B cell (primary cell): ENCODE data around the gene ITGB3BP. TPM values are rescaled to one million over a fixed set of nuclear protein-coding genes. Genes with fewer than 3 reads are reported as not detected.

Experiments
- ATAC-seq: fragments of 200-7000 bp; cut with Tn5 transposase; one replicate; pipeline ENCODE4 v1.10.0; 2021; ENCODE audit warnings: low read depth, mild to moderate bottlenecking, moderate number of reproducible peaks, moderate library complexity
- CTCF ChIA-PET: fragments of 350-600 bp; sonication (Branson Sonifier 250); formaldehyde crosslinking; loops from one replicate; lab custom pipeline; 2021; ENCODE audit warnings: antibody characterized with exemption, inconsistent platforms; lab: Charles Lee
- POLR2A ChIA-PET: fragments of 350-600 bp; sonication (Branson Sonifier 250); formaldehyde crosslinking; loops from one replicate; lab custom pipeline; 2021; ENCODE audit warnings: antibody characterized with exemption; lab: Charles Lee
- DNase-seq: peaks from one replicate; pipeline ENCODE4 v3.0.0; 2013
- H2AFZ ChIP-seq: 2 replicates; pipeline ENCODE4 v1.6.1; 2012; ENCODE audit warnings: mild to moderate bottlenecking, low read depth, low read length; ENCODE audit not compliant: insufficient read depth, poor library complexity, severe bottlenecking
- H3K27ac ChIP-seq, 2 donors: 1 replicate in 1 of 2; 2 replicates in 1 of 2; pipeline ENCODE4 v1.5.1; 2012 to 2013; ENCODE audit warnings: low read length in 2 of 2, mild to moderate bottlenecking in 2 of 2, moderate library complexity in 1 of 2
- H3K27me3 ChIP-seq, 4 experiments: fragments of 200-600 bp in 1 of 4; sonication (generic) in 1 of 4; replicated peaks in 1 of 4; 1 replicate in 2 of 4; 2 replicates in 2 of 4; pipeline versions ENCODE4 v1.6.1 to v1.7.0; 2013 to 2016; ENCODE audit warnings: low read length in 3 of 4, mild to moderate bottlenecking in 2 of 4, mixed read lengths in 1 of 4, moderate library complexity in 1 of 4; ENCODE audit not compliant: insufficient read depth in 4 of 4, control insufficient read depth in 3 of 4; ENCODE audit errors: control extremely low read depth in 1 of 4
- H3K36me3 ChIP-seq, 2 experiments: replicated peaks in 1 of 2; 1 replicate in 1 of 2; 2 replicates in 1 of 2; pipeline versions ENCODE4 v1.6.1 to v1.7.1; 2013; ENCODE audit warnings: low read length in 1 of 2; ENCODE audit not compliant: insufficient read depth in 2 of 2, control insufficient read depth in 1 of 2; ENCODE audit errors: control extremely low read depth in 1 of 2, extremely low read depth in 1 of 2
- H3K4me1 ChIP-seq, 2 donors: fragments of 200-600 bp in 1 of 2; sonication (generic) in 1 of 2; 1 replicate in 1 of 2; 2 replicates in 1 of 2; pipeline versions ENCODE4 v1.5.1 to v1.6.1; 2013 to 2017; ENCODE audit warnings: low read length in 2 of 2; ENCODE audit not compliant: control insufficient read depth in 2 of 2, insufficient read depth in 2 of 2
- H3K4me2 ChIP-seq: replicated peaks from 2 replicates; pipeline ENCODE3; 2012; ENCODE audit warnings: mild to moderate bottlenecking, low read depth, low read length; ENCODE audit not compliant: poor library complexity, severe bottlenecking
- H3K4me3 ChIP-seq, 5 experiments: fragments of 200-600 bp in 1 of 5; sonication (generic) in 1 of 5; 1 replicate in 3 of 5; 2 replicates in 2 of 5; pipeline versions ENCODE4 v1.5.1 to v1.7.0; 2011 to 2016; ENCODE audit warnings: low read length in 4 of 5, mild to moderate bottlenecking in 4 of 5, low read depth in 2 of 5, control low read depth in 1 of 5, moderate library complexity in 1 of 5; ENCODE audit not compliant: insufficient read depth in 1 of 5; ENCODE audit errors: control extremely low read depth in 1 of 5, extremely low read depth in 1 of 5
- H3K79me2 ChIP-seq: fragments of 200-600 bp; sonication (generic); one replicate; pipeline ENCODE4 v1.6.0; 2016; ENCODE audit warnings: low read length; ENCODE audit not compliant: control insufficient read depth, insufficient read depth
- H3K9ac ChIP-seq: fragments of 200-600 bp; sonication (generic); 2 replicates; pipeline ENCODE4 v1.6.1; 2017; ENCODE audit warnings: mild to moderate bottlenecking, low read length, moderate library complexity
- H3K9me3 ChIP-seq, 3 donors: one replicate each; pipeline versions ENCODE4 v1.6.1 to v1.7.1; 2013; ENCODE audit warnings: low read length in 2 of 3; ENCODE audit not compliant: control insufficient read depth in 2 of 3, insufficient read depth in 1 of 3; ENCODE audit errors: control extremely low read depth in 1 of 3
- H4K20me1 ChIP-seq: 2 replicates; pipeline ENCODE4 v1.6.0; 2012; ENCODE audit warnings: mild to moderate bottlenecking, low read length; ENCODE audit not compliant: insufficient read depth, control insufficient read depth, poor library complexity, severe bottlenecking
- H3K27ac Mint-ChIP-seq: one replicate; pipeline ENCODE4 v1.8.0; 2021; ENCODE audit warnings: mixed read lengths
- H3K27me3 Mint-ChIP-seq: one replicate; pipeline ENCODE4 v1.8.0; 2021; ENCODE audit warnings: mixed read lengths
- H3K4me1 Mint-ChIP-seq: one replicate; pipeline ENCODE4 v1.8.0; 2021; ENCODE audit warnings: mixed read lengths
- H3K4me3 Mint-ChIP-seq: one replicate; pipeline ENCODE4 v1.8.0; 2021; ENCODE audit warnings: mixed read lengths
- H3K9me3 Mint-ChIP-seq: one replicate; pipeline ENCODE4 v1.8.0; 2022; ENCODE audit warnings: mixed read lengths; ENCODE audit not compliant: insufficient read depth
- CTCF ChIP-seq: fragments of 200-600 bp; IDR thresholded peaks from one replicate; pipeline ENCODE4 v1.8.0; 2022; ENCODE audit warnings: antibody characterized with exemption, mild to moderate bottlenecking
- EZH2 ChIP-seq: IDR thresholded peaks from 2 replicates; pipeline ENCODE4 v1.6.1; 2012; ENCODE audit warnings: borderline replicate concordance, low read depth, mild to moderate bottlenecking, moderate library complexity, low read length; ENCODE audit not compliant: insufficient read depth, poor library complexity, severe bottlenecking
- intact Hi-C: fragments of 100-400 bp; cut with micrococcal nuclease; formaldehyde crosslinking; loops from one replicate; pipeline ENCODE4 v1.10.0; 2022
- polyA plus RNA-seq: library from polyadenylated mRNA; depleted of rRNA; stranded (reverse); fragments of >200 nt; gene quantifications from 2 replicates; pipeline ENCODE4 v1.2.3, GENCODE V29; 2012
- total RNA-seq, 2 donors: library from RNA; stranded (reverse); fragments of 120-200 nt in 1 of 2; gene quantifications; 1 replicate in 1 of 2; 2 replicates in 1 of 2; pipeline versions ENCODE4 v1.2.3 to v1.2.4, GENCODE V29; 2013 to 2022

Gene ITGB3BP
- total and polyA plus RNA-seq, 2 donors (not counting 1 experiment from before 2014, with no cell fraction given) = 12.7 to 37.4 TPM

- Histone ChIP-seq H3K79me2 (no peaks in the 10 kb centered on the region), H3K4me3 (no peak overlapping the region), H2AFZ (no peak overlapping the region), H3K9ac (no peak overlapping the region), H3K27ac (no peak overlapping the region), H3K4me1 (no peaks in the 10 kb centered on the region), H3K9me3 (no peaks in the 10 kb centered on the region), H4K20me1 (no peaks in the 10 kb centered on the region), H3K27me3 (no peaks in the 10 kb centered on the region), H3K36me3 (peaks cover 12 to 18% of the 10 kb centered on the region in 2 experiments), H3K4me2 (no peak overlapping the region)
- TF ChIP-seq EZH2 (no peak), CTCF (no peak)
- intact Hi-C loops = no loop called here
- CTCF ChIA-PET = no interaction called here
- ATAC-seq = no peak
- Mint-ChIP-seq H3K27ac (no peak overlapping the region), H3K4me1 (no peaks in the 10 kb centered on the region), H3K4me3 (no peak overlapping the region), H3K27me3 (no peaks in the 10 kb centered on the region), H3K9me3 (no peaks in the 10 kb centered on the region)
- POLR2A ChIA-PET = no interaction called here
- no peak for DNase-seq
Measured at GRCh38 chr1:63405987-63406386, 117.0 kb downstream of the ITGB3BP start.

- H3K9ac ChIP-seq = no peak overlapping the region
- Mint-ChIP-seq H3K4me3 (no peak overlapping the region), H3K9me3 (no peaks in the 10 kb centered on the region), H3K27ac (no peak overlapping the region), H3K27me3 (no peaks in the 10 kb centered on the region), H3K4me1 (no peaks in the 10 kb centered on the region)
- no peaks in the 10 kb centered on the region for H3K27me3 ChIP-seq
- intact Hi-C loops = no loop called here
- no peak overlapping the region for H3K4me2 ChIP-seq
- TF ChIP-seq CTCF (no peak), EZH2 (no peak)
- no peaks in the 10 kb centered on the region for H4K20me1 ChIP-seq
- no peak overlapping the region for H3K27ac ChIP-seq
- H3K4me3 ChIP-seq = no peak overlapping the region
- CTCF ChIA-PET = interaction anchor here (0.7 kb wide), 1 partner anchor 117 kb away, joined by 3 read pairs; no protein-coding TSS in a partner anchor
- H3K36me3 ChIP-seq = peaks cover 12 to 18% of the 10 kb centered on the region in 2 experiments
- ATAC-seq (no peak), DNase-seq (no peak)
- no peaks in the 10 kb centered on the region for H3K4me1 ChIP-seq
- H3K9me3 ChIP-seq = no peaks in the 10 kb centered on the region
- POLR2A ChIA-PET = no interaction called here
- no peaks in the 10 kb centered on the region for H3K79me2 ChIP-seq
- H2AFZ ChIP-seq = no peak overlapping the region
Measured at GRCh38 chr1:63405021-63405420, 118.0 kb downstream of the ITGB3BP start.
